NCI-H187 (cell line): ENCODE measurements around the gene IQGAP2.
"Not testable (repeated sequence)": the region's sequence is repeated elsewhere in the genome, so short reads cannot be mapped to it uniquely, and the experiment has no call there.

ENCODE experiments used
- DNase-seq, 2 experiments: peaks; one replicate each; lab custom pipeline; 2025; lab: John Stamatoyannopoulos, UW

Gene IQGAP2

DNA sequence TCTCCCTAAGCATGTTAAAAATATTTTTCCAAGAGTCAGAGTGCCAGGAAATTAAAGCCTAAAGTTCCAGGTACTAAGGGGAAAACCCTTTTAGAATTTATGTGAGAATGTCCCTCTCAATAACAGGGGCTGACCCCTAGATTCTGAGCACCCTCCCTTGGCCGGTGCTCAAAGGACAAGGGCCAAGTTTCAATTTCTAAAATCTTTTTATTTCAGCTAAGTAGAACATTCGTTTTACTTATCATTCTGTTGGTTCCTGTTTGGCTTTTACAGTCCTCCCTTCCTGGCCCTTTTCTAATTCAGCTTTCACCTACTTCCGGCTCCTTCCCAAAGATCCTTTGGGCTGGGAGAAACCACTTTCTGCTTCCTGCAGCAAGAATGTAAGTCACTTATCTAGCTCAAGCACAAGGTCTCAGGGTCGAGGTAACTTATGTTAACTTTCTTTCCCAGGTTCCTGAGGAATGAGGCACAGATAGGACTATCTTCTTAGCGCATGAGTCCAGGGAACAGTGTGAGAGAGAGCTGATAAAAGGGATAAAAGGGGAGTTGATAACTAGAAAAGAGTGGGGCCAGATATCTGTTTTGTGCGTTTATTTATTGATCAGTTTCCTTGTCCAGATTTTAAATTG is 254.7 kb downstream of the IQGAP2 start:
- no peak for DNase-seq

DNA sequence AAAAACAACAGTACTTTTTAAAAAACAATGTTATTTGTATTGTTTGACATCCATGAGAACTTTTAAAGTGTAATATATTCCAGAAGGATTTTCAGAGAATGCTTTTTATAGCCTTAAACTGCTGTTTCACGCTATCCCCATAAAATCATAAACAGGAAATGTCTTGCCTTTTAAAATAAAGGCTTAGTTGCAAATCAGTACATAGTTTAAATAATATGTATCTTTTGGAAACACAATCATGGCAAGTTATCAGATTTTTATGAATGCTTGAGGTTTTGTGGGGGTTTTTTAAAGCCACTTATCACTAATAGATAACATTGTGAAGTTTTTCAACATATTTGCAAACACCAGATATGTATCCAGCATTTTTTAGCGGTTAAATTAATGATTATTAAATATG is 257.3 kb downstream of the IQGAP2 start:
- DNase-seq = no peak

DNA sequence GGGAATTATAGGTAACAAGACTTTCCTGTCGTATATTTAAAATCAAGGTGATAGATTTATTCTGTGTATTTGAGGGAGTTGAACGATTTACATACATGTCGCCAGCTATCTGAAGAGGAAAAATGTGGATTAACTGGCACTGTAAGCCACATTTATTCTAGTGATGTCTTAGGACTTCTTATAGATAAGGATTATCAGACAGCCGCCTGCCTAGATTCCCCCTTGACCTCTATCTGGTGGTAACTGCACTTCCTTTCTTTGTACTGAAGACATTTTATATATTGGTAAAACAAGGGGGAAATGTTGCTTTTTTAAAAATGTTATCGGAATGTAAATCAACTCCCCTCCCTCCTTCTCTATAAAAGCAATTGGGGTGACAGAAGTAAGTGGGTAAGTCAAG is 259.4 kb downstream of the IQGAP2 start:
- no peak for DNase-seq

DNA sequence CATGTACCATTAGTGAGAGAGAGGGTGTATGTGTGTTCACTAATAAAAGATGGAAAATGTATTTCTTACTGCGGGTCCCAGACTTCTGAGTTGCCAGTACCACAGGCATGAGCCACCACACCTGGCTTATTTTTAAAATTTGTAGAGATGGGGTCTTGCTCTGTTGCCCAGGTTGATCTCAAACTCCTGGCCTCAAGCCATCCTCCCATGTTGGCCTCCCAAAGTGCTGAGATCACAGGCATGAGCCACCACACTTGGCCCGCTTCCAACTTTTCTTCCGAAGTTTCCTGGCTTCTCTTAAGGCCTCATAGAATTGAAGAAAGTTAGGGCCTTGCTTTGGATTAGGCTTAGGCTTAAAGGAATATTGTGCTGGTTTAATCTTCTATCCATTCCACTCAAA is 260.5 kb downstream of the IQGAP2 start:
- no peak for DNase-seq

DNA sequence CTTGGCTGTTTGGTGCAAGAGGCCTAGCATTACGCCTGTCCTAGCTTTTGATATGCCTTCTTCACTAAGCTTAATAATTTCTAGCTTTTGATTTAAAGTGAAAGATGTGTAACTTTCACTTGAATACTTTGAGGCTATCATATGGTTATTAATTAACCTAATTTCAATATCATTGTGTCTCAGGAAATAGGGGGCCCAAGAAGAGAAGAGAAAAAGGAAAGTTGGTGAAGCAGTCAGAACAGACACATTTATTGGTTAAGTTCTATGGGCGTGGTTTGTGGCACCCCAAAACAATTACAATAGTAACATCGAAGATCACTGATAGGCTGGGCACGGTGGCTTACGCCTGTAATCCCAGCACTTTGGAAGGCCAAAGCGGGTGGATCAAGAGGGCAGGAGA is 261.0 kb downstream of the IQGAP2 start:
- no peak for DNase-seq

DNA sequence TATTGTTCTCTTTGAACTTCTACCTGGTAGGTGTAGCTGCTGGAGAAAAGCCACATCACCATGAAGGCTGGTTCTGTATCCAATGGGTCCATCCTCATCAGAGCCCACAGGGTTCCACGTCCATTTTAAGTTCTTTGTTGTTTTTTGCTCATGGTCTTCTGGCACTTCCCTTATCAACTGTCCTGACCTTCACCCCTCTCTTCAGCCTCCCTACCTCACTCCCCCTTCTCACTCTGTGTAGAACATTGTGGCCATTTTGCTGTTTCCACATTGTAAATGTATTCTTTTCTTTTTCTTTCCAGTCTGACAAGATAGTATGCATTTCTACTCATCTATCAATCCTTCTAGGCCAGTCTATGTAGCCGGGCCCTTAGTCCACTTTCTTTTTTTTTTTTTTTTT is 264.4 kb downstream of the IQGAP2 start:
- no peak for DNase-seq

DNA sequence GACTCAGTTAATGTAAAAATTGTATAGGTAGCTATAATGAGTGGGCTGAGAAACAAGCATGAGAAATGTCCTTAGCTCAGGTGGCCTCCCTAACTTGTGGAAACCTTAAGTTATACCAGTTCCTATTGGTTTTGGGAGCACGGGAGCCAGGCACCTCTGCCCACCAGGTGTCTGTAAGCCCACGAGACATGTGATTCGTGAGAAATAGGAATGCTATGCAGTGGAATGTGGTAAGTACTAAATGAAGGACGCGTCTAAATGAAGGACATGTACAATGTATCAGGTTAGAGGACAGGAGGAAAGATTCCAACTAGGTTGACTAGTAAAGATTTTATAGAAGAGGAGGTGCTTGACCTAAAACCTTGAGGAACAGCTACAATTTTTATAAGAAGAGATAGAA is 266.2 kb downstream of the IQGAP2 start:
- DNase-seq = no peak

DNA sequence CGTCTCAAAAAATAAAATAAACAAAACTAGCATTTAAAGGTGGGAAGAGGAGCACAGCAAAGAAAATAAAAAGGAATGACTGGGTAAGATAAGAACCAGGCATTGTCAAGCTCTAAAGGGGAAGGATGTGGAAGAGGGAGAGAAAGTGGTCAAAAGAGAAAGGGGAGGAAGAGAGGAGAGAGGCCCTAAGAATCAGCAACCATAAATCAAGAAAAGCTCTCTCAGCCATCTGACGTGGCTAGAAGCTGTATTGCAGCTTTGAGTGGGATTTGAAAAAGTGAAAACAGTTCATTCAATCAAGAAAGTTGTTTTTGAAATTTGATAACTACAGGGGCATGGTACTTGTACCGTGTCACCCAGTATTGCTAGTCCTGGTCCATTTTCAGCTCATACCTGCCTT is 267.4 kb downstream of the IQGAP2 start:
- DNase-seq = no peak

DNA sequence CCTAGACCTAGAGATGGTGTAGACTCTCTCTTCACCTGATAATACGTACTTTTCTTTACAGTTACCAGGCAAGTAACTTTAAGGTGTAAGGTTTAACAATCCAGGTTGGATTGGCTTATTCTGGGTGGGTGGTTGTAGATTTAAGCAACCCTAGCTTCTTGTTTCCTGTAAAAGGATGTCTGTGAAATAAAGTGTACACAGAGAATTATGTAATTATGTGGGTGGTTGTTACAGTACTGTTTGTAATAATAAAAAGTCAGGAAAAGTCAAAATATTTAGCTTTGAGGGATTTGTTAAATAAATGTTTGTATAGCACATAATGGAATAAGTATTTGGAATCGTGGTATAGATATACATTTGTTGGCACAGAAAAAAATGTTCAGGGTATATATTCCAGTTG is 269.2 kb downstream of the IQGAP2 start:
- DNase-seq = no peak

DNA sequence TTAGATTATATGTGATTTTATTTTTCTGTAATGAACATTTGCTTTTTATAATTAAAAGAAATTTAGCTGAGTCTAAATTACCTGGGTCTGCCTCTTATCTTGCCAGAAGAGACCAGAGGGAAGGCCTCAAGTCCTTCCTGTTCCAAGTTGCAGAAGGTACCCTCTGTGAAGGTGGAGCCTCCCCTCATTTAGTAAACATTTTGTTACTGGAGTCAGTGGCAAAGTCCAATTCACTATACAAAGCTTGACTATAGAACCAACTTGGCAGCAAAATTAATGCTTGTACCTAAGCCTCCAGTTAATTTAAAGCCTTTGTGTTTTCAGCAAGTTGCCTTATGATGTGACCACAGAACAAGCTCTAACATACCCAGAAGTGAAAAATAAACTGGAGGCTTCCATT is 270.0 kb downstream of the IQGAP2 start:
- DNase-seq = no peak

DNA sequence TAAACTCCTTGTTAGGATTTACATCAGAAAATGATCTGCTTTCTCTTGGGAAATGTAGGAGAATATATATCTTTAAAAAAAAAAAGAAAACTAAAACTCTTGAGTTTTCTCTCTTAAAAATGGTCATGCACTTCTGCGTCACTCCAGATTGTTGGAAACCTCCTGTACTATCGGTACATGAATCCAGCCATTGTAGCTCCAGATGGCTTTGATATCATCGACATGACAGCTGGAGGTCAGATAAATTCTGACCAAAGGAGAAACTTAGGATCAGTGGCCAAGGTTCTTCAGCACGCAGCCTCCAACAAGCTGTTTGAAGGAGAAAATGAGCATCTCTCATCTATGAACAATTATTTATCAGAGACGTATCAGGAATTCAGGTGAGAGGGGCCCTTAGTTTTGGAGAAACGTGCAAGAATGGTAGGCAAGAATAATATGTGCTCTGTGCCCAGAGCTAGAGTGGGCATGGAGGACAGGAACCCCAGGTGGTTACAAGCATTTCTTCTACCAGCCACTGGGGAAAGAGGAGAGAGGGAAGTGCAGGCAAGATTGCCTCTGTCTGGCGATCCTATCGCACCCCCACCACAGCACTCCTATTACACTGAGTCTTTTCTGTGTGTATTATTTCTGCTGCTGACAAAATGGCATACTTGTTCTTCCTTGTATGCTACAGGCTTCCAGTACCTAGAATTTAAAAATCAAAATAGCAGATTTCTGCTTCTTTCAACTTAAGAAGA is 271.4 kb downstream of the IQGAP2 start:
- no peak for DNase-seq

DNA sequence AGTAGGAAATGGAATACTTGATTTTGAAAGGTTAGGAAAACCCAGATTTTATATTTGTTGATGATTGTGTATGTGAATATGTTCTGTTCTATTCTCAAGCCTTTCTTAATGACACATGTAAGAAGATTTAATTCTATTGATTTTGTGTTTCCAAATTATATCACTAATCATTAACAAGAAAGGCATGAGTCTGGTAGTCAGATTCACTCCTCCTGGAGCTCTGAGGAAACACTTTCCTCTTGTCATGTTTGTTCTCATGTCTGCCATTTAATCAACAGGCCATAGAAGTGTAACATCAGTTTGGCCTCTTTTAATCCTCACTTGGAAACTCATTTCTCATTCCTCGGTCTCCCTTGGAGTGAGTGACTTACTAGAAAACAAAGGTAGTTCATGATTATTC is 272.3 kb downstream of the IQGAP2 start:
- no peak for DNase-seq

DNA sequence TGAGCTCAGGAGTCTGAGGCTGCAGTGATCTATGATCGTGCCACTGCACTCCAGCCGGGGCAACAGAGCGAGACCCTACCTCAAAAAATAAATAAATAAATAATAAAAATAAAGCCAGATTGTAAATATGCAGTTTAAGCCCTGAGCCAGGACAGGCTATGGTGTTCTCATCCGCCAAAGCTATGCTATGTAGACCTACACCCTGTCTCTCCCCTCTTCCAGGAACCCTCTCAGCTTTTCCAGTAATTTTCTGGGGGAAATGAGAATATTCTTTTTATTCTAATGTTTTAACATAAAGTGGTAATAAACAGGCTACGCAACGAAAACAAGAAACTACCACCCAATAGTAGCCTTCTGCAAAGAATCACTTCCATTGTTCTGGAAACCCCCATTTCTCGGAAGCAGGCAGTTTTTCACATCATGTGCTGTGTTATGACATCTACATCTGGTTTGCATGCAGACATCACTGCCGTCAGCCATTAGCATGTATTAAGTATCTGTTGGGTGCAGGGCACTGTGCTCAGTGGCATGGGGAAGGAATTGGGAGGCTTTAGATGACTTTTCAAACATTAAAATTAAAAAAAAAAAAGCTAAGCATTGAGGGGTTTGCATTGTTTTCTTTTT is 274.9 kb downstream of the IQGAP2 start:
- no peak for DNase-seq

DNA sequence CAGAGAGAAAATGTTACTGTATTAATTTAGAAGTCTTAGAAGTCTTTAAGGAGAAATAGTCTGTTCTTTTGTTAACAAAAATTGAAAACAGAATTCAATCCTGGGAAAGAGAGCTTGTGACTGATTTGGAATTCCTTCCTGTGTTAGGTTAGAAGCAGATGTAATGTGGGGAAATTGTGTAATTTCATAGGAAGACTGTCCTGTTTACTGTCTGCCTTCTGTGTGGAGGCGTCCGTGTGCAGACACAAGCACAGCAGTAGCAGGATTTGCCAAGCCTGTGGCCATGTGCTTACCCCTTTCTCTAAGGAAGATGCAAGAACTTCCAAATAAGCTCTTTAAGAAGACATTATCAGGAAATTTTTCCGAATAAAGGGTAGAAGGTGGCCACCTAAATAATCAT is 276.1 kb downstream of the IQGAP2 start:
- DNase-seq = no peak

DNA sequence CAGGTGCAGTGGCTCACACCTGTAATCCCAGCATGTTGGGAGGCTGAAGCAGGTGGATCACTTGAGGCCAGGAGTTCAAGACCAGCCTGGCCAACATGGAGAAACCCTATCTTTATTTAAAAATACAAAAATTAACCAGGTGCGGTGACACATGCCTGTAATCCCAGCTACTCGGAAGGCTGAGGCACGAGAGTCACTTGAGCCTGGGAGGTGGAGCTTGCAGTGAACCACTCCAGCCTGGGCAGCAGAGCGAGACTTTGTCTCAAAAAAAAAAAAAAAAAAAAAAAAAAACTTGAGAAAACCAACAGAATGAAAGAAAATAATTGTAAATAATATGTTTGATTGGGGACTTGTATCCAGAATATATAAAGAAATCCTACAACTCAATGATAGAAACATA is 277.7 kb downstream of the IQGAP2 start:
- not testable (repeated sequence) for DNase-seq

DNA sequence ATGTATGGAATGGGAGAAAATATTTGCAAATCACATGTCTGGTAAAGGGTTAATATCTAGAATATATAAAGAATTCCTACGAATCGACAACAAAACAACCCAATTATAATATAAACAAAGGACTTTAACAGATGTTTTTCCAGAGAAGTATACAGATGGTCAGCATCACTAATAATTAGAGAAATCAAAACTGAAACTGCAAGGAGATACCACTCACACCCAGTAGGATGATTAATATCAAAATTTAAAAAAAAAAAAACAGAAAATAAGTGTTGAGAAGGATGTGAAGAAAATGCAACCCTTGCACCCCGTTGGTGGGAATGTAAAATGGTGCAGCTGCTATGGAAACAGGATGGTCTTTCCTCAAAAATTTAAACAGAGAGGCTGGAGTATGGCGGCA is 278.2 kb downstream of the IQGAP2 start:
- DNase-seq = no peak

DNA sequence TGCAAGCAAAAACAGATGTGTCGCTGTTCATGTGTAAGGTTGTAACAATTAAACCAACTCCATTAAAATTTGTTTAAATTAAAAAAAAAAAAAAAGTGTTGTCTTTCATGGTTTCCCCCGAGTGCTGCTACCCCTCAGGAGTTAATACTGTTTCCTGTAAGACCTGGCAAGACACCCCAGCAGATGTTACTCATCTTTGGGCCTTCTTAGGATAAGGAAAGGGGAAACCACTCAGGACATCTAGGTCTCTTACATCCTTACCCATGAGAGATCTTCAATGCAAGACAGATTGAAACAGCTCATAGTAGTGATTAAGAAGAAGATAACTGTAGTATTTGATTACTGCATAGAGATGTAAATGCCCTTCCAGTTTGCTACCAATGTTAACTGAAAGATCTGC is 279.3 kb downstream of the IQGAP2 start:
- DNase-seq = no peak

DNA sequence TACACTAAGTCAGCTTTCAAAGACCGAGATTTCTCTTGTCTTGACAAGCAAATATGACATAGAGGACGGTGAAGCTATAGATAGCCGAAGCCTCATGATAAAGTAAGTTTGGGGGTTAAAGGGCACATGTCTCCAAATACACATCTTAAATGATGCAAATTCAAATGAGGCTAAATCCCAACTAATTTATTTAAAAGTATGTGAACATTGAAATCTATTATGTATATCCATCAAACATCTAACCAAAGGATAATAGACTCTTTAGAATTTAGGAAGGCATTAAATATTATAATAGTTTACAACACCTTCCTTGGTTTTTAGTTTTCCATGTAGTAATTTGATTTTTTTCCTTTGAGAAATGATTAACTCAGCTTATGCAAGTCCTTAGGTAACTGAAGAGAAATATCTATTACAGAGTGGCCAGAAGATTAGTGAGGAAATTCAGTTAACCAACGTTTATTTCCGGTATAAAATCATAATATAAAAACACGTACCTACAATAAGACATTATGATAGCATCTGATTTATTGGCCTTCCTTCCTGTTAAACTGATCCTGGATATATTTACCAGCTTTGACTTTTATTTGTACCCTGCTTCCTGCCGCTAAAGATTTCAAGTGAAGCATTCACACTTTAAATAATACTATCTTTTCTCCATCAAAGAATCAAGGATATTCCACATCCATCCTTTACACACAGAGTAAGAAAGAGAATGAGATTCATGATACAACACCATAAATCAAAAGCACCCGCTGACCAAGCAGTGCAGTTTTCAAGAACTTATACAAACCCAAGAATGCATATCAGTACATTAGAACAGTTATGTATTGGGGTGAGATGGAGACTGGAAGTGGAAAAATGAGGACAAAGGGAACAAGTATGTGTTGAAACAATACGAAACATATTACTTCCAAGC is 281.0 kb downstream of the IQGAP2 start:
- no peak for DNase-seq

DNA sequence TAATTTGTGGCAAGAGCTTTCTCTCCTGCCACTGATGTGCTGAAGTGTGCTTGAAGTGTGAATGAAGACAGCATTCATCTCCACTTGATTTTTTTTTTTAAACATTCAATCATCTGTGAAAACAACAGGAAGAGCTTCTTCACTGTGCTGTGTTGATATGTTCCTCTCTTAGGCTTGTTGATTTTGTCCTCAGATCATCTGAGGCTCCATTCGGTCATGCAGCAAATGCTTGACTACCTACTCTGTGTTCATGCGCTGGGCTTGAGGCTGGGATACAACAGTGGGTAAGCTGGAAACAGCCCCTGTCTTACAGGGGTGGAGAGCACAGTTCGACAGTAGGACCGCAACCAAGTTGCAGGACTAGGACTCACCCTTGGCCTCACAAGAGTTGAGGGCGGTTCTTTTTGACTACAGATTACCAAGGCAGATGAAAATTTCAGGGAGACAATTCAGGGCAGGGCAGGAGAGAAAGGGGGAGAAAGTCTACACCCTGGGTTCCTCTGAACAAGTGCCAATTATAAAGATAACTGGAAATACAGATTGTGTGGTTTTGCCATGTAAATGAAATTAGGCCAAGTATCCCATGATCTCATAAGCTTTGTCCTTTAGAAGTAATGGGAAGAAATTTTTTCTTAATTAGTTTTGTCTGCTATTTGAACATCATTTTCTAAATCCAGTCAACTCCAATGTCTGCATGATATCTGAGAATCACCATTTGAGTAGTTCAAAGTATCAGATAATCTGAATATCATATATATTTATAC is 281.9 kb downstream of the IQGAP2 start:
- peak in 1 of 2 experiments; percentile 26 for DNase-seq

DNA sequence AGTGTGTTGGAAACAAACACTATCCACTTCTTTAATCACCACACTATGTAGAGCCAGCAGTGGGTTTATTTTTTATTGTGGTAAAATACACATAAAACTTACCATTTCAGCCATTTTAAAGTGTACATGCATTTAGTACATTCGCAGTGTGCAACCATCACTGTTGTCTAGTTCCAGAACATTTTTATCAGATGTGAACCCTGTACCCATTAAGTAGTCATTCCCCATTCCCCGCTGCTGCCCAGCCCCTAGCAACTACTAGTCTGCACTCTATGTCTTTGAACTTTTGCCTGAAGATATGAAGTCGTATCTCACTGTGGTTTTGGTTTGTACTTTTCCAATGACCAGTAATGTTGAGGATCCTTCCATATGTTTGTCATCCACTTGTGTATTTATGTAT is 282.6 kb downstream of the IQGAP2 start:
- no peak for DNase-seq

DNA sequence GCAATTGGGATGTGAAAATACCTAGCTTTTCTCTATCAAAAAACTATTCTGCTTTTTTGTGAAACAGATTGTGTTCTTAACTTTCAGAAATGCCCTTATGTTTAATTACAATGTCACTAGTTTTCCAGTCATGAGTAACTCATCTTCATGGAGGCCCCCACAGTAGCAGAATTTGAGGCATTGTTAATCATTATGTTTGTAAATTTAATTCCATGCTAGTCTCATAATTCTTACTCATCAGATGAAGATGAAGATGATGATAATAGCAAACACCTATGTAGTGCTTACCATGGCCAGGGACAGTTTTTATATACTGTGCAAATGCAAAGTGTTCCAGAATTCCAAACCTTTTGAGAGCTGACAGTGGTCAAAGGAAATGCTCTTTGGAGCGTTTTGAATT is 285.1 kb downstream of the IQGAP2 start:
- DNase-seq = no peak

DNA sequence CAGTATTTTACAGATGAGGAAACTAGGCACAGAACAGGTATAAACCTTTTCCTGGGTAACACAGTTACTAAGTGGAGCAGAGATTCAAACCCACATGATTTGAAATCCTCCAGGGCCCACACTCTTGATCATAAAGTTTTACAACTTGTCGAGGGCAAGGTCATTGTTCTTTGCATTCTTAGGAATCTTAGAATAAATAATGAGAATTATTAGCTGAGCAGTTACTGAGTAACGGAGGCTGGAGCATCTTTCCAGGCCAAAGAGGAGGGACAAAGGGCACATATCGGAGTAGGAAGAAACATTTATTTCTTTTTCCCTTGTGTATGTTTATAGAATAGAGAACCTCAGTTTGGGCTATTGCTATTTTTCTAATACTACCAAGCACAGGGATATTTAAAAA is 285.8 kb downstream of the IQGAP2 start:
- DNase-seq = no peak
